H1 (cell line): ENCODE measurements around the gene CYP27C1. TPM values are rescaled to one million over a fixed set of nuclear protein-coding genes. Genes with fewer than 3 reads are reported as not detected.
"Not testable (repeated sequence)": the region's sequence is repeated elsewhere in the genome, so short reads cannot be mapped to it uniquely, and the experiment has no call there.

Source experiments
- CTCF ChIA-PET: fragments of 300-600 bp; sonication (Branson Sonifier 250); formaldehyde crosslinking; loops from one replicate; lab custom pipeline; 2021; ENCODE audit not compliant: partially characterized antibody; lab: Charles Lee
- POLR2A ChIA-PET: fragments of 300-600 bp; sonication (Branson Sonifier 250); formaldehyde crosslinking; loops from one replicate; lab custom pipeline; 2021; ENCODE audit warnings: inconsistent platforms; ENCODE audit not compliant: partially characterized antibody; lab: Charles Lee
- DNase-seq, 2 experiments: peaks; one replicate each; pipeline versions ENCODE4 v3.0.0 to v3.0.0-alpha.2; 2010 to 2022; ENCODE audit warnings: low spot score in 2 of 2, low read depth in 1 of 2, mixed read lengths in 1 of 2
- FAIRE-seq: peaks from 2 replicates; lab custom pipeline; 2011; peaks lifted over from hg19 to GRCh38; lab: Jason Lieb, UNC
- H2AFZ ChIP-seq: 2 replicates; pipeline ENCODE4 v1.8.1; 2012; ENCODE audit warnings: low read length, inconsistent platforms
- H2AK5ac ChIP-seq: 2 replicates; pipeline ENCODE4 v1.6.1; 2013; ENCODE audit warnings: low read depth, low read length
- H2BK120ac ChIP-seq: replicated peaks from 2 replicates; pipeline ENCODE3; 2013; ENCODE audit warnings: low read depth, low read length, inconsistent platforms
- H2BK12ac ChIP-seq: 2 replicates; pipeline ENCODE4 v1.6.1; 2013; ENCODE audit warnings: low read depth, low read length
- H2BK15ac ChIP-seq: 2 replicates; pipeline ENCODE4 v1.6.1; 2013; ENCODE audit warnings: low read length
- H2BK20ac ChIP-seq: 2 replicates; pipeline ENCODE4 v1.6.1; 2013; ENCODE audit warnings: low read length
- H2BK5ac ChIP-seq: 2 replicates; pipeline ENCODE4 v1.6.1; 2013; ENCODE audit warnings: low read depth, low read length
- H3K14ac ChIP-seq: 2 replicates; pipeline ENCODE4 v1.6.1; 2013; ENCODE audit warnings: inconsistent platforms; ENCODE audit not compliant: insufficient read length
- H3K18ac ChIP-seq: 2 replicates; pipeline ENCODE4 v1.6.1; 2013; ENCODE audit warnings: low read length; ENCODE audit errors: extremely low read depth
- H3K23ac ChIP-seq: 2 replicates; pipeline ENCODE4 v1.6.1; 2013; ENCODE audit warnings: inconsistent platforms; ENCODE audit not compliant: insufficient read length
- H3K23me2 ChIP-seq: 2 replicates; pipeline ENCODE4 v1.6.1; 2013; ENCODE audit warnings: low read depth, low read length
- H3K27ac ChIP-seq: 2 replicates; pipeline ENCODE4 v1.6.1; 2011; ENCODE audit warnings: low read depth, low read length, inconsistent platforms
- H3K27me3 ChIP-seq, 4 experiments: replicated peaks in 1 of 4; 1 replicate in 1 of 4; 2 replicates in 3 of 4; pipeline versions ENCODE4 v1.6.1 to v1.8.1; 2011 to 2013; ENCODE audit warnings: low read length in 3 of 4, mild to moderate bottlenecking in 3 of 4, inconsistent platforms in 2 of 4, mixed read lengths in 2 of 4, moderate library complexity in 1 of 4; ENCODE audit not compliant: control insufficient read depth in 3 of 4, insufficient read depth in 3 of 4; ENCODE audit errors: extremely low read depth in 1 of 4
- H3K36me3 ChIP-seq, 4 experiments: 2 replicates each; pipeline versions ENCODE4 v1.6.1 to v1.8.1; 2011 to 2013; ENCODE audit warnings: mild to moderate bottlenecking in 4 of 4, low read length in 3 of 4, moderate library complexity in 2 of 4, control low read depth in 1 of 4, inconsistent platforms in 1 of 4; ENCODE audit not compliant: insufficient read depth in 4 of 4, control insufficient read depth in 2 of 4
- H3K4ac ChIP-seq: replicated peaks from 2 replicates; pipeline ENCODE3; 2013; ENCODE audit warnings: low read length, low read depth, mixed read lengths, inconsistent platforms; ENCODE audit not compliant: insufficient read length
- H3K4me1 ChIP-seq, 4 experiments: replicated peaks in 1 of 4; 1 replicate in 1 of 4; 2 replicates in 3 of 4; pipeline versions ENCODE4 v1.6.1 to v1.8.1; 2011 to 2013; ENCODE audit warnings: low read length in 3 of 4, inconsistent platforms in 2 of 4, mixed read lengths in 1 of 4; ENCODE audit not compliant: insufficient read depth in 4 of 4, control insufficient read depth in 3 of 4
- H3K4me2 ChIP-seq, 2 experiments: 2 replicates each; pipeline versions ENCODE4 v1.6.1 to v1.8.1; 2011 to 2013; ENCODE audit warnings: low read depth in 2 of 2, low read length in 2 of 2, control low read depth in 1 of 2, inconsistent platforms in 1 of 2, mild to moderate bottlenecking in 1 of 2; ENCODE audit not compliant: insufficient read depth in 1 of 2
- H3K4me3 ChIP-seq, 4 experiments: fragments of 200-600, 300-600 bp in 1 of 4; sonication (generic), shearing (Covaris generic), sonication (Bioruptor Twin) in 1 of 4; 2 replicates each; pipeline versions ENCODE4 v1.5.1 to v1.8.1; 2011 to 2016; ENCODE audit warnings: low read length in 4 of 4, low read depth in 3 of 4, control low read depth in 2 of 4, inconsistent platforms in 2 of 4, mild to moderate bottlenecking in 2 of 4, mixed read lengths in 1 of 4, moderate library complexity in 1 of 4; ENCODE audit not compliant: insufficient read depth in 2 of 4; ENCODE audit errors: extremely low read depth in 1 of 4
- H3K56ac ChIP-seq: replicated peaks from 2 replicates; pipeline ENCODE3; 2013; ENCODE audit warnings: low read depth, mild to moderate bottlenecking, mixed read lengths, low read length, inconsistent platforms; ENCODE audit not compliant: insufficient read length
- H3K79me1 ChIP-seq: 2 replicates; pipeline ENCODE4 v1.6.1; 2013; ENCODE audit warnings: low read depth, low read length, control low read depth
- H3K79me2 ChIP-seq, 2 experiments: 2 replicates each; pipeline versions ENCODE4 v1.6.1 to v1.8.1; 2012 to 2013; ENCODE audit warnings: low read length in 2 of 2, mild to moderate bottlenecking in 2 of 2, inconsistent platforms in 1 of 2; ENCODE audit not compliant: insufficient read depth in 2 of 2, control insufficient read depth in 1 of 2
- H3K9ac ChIP-seq, 4 experiments: replicated peaks in 1 of 4; 1 replicate in 1 of 4; 2 replicates in 3 of 4; pipeline versions ENCODE4 v1.6.1 to v1.8.1; 2011 to 2013; ENCODE audit warnings: low read depth in 3 of 4, low read length in 3 of 4, control low read depth in 2 of 4, mild to moderate bottlenecking in 2 of 4, moderate library complexity in 2 of 4, inconsistent platforms in 1 of 4; ENCODE audit errors: extremely low read depth in 1 of 4
- H3K9me3 ChIP-seq, 2 experiments: 2 replicates each; pipeline versions ENCODE4 v1.6.1 to v1.8.1; 2012 to 2013; ENCODE audit warnings: mild to moderate bottlenecking in 2 of 2, moderate library complexity in 2 of 2, control low read depth in 1 of 2, inconsistent platforms in 1 of 2, low read depth in 1 of 2, low read length in 1 of 2, mixed read lengths in 1 of 2; ENCODE audit not compliant: insufficient read depth in 2 of 2
- H4K20me1 ChIP-seq, 2 experiments: replicated peaks in 1 of 2; 2 replicates each; pipeline versions ENCODE3 to v1.8.1; 2011 to 2013; ENCODE audit warnings: inconsistent platforms in 2 of 2, low read length in 2 of 2, mild to moderate bottlenecking in 1 of 2; ENCODE audit not compliant: insufficient read depth in 2 of 2, control insufficient read depth in 1 of 2
- H4K5ac ChIP-seq: 2 replicates; pipeline ENCODE4 v1.6.1; 2013; ENCODE audit warnings: low read length, low read depth, mixed read lengths, inconsistent platforms; ENCODE audit not compliant: insufficient read length
- H4K8ac ChIP-seq: 2 replicates; pipeline ENCODE4 v1.8.0; 2013; ENCODE audit warnings: mild to moderate bottlenecking, moderate library complexity, low read length, inconsistent platforms; ENCODE audit not compliant: insufficient read depth; ENCODE audit errors: extremely low read depth
- H4K91ac ChIP-seq: replicated peaks from 2 replicates; pipeline ENCODE3; 2013; ENCODE audit warnings: low read length, mixed read lengths, inconsistent platforms; ENCODE audit not compliant: insufficient read length
- NANOG ChIP-seq: IDR thresholded peaks from 2 replicates; pipeline ENCODE4 v1.6.1; 2011; ENCODE audit warnings: low read length, low read depth, mild to moderate bottlenecking, inconsistent platforms; ENCODE audit not compliant: insufficient read depth, poor library complexity, severe bottlenecking
- PHF8 ChIP-seq: fragments of 200-600 bp; sonication (generic); conservative IDR thresholded peaks from 2 replicates; pipeline ENCODE4 v1.7.1; 2012; ENCODE audit warnings: low read depth, mild to moderate bottlenecking, inconsistent platforms, low read length, moderate library complexity
- WGBS, 2 experiments: shearing (Covaris generic) in 1 of 2; methylation state at CpG; one replicate each; pipeline versions ENCODE4 v1.1.6 to v1.1.7; 2013 to 2015; ENCODE audit warnings: low lambda C conversion rate in 2 of 2, mixed read lengths in 2 of 2, inconsistent platforms in 1 of 2, low coverage in 1 of 2, missing lambda C conversion rate in 1 of 2; ENCODE audit not compliant: insufficient replicate concordance in 2 of 2, insufficient coverage in 1 of 2, insufficient read length in 1 of 2; ENCODE audit errors: extremely low coverage in 1 of 2, missing lambda C conversion rate in 1 of 2; 5-methylcytosine and 5-hydroxymethylcytosine counted together
- polyA plus RNA-seq, 7 experiments: library from polyadenylated mRNA; depleted of rRNA in 3 of 7; stranded (reverse) in 5 of 7; unstranded in 2 of 7; fragments of >200 nt in 5 of 7; fragments of 200-250 nt in 2 of 7; gene quantifications; 1 replicate in 5 of 7; 2 replicates in 1 of 7; 4 replicates in 1 of 7; pipeline versions ENCODE4 v1.2.1 to v1.2.3, GENCODE V29; 2011 to 2013; ENCODE audit warnings: missing spikeins in 2 of 7, mixed read lengths in 2 of 7
- total RNA-seq: library from RNA; stranded (reverse); fragmentation: NEBNext Ultra II Directional; extraction: Animal tissue kit (Norgen Biotek cat#: 25700); gene quantifications from 2 replicates; pipeline ENCODE4 v1.2.1, GENCODE V29; 2021

The CYP27C1 gene
- total and polyA plus RNA-seq, 2 of the 8 experiments (the other 6 are each of a cell fraction or from before 2014, with no cell fraction given), result 1.3 to 3.2 TPM

DNA sequence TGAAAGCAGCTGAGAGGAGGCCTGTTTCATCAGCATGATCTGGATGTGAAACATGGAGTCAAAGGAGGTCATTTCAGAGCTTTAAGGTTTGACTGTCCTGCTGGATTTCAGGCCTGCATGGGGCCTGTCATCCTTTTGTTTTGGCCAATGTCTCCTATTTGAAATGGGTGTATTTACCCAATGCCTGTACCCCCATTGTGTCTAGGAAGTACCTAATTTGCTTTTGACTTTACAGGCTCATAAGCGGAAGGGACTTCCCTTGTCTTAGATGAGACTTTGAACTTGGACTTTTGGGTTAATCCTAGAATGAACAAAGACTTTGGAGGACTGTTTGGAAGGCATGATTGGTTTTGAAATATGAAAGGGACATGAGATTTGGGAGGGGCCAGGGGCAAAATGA, 19.3 kb upstream of the CYP27C1 start (continued):
- TF ChIP-seq NANOG (no peak), PHF8 (no peak)

GRCh38 chr2:127237768-127238167, 17.7 kb upstream of the CYP27C1 start:
- H3K4ac ChIP-seq, H4K5ac ChIP-seq, H3K4me2 ChIP-seq, H2BK20ac ChIP-seq, FAIRE-seq, H3K9me3 ChIP-seq, H2BK5ac ChIP-seq, DNase-seq, H4K91ac ChIP-seq, H2BK12ac ChIP-seq, H2AK5ac ChIP-seq, H4K8ac ChIP-seq, H3K23ac ChIP-seq, H3K14ac ChIP-seq, H3K79me1 ChIP-seq, H3K4me3 ChIP-seq, H3K23me2 ChIP-seq, H2BK120ac ChIP-seq, H3K27me3 ChIP-seq, H2BK15ac ChIP-seq, H4K20me1 ChIP-seq, H3K9ac ChIP-seq, H3K18ac ChIP-seq, H3K79me2 ChIP-seq, H3K56ac ChIP-seq, H3K27ac ChIP-seq, POLR2A ChIA-PET, H3K36me3 ChIP-seq, H3K4me1 ChIP-seq, H2AFZ ChIP-seq: not testable (repeated sequence)
- CTCF ChIA-PET, result interaction anchor here (0.7 to 2.3 kb wide), 4 partner anchors 17 to 161 kb away, joined by 3 to 6 read pairs (median 4); no protein-coding TSS in a partner anchor
- 73% methylated on average over 2 of the region's 2 CpGs; no CpG with 5 or more reads in 1 of the 2 experiments for WGBS, 2 experiments
